Kasumi-1 (cell line): ENCODE data around the gene LHFPL2.
"Not testable (repeated sequence)": the region's sequence is repeated elsewhere in the genome, so short reads cannot be mapped to it uniquely, and the experiment has no call there.

ENCODE experiments used
- DNase-seq, 2 experiments: peaks; one replicate each; lab custom pipeline; 2025; lab: John Stamatoyannopoulos, UW

The LHFPL2 gene

DNA sequence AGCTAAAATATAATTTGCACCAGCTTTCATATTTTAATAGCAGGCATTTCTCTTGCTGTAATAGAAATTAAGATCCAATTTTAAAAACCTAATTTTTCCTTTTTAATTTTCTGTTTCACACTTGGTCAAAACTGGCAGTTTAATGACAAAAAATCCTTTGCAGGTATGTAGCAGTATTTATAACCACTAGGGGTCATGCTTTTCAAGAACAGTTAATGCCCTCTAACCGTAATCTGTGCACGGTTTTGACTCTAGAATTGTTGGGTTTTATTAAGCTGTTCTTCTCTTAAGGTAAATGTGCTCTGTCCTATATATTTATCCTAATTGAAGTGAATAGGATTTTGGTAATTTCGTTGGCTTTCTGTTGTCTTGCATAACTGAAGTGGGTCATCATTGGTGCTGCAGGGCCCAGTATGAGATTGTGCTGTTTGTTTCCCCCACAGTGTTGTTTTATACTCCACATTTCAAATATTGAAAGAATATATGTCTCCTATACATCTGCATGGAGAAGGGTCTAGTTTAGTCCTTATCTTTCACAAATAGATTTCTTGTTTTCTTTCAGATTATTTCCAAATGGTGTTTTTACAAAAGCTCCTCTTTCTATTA lies 180.7 kb downstream of the LHFPL2 start:
- DNase-seq: peak; percentile 60 to 74

DNA sequence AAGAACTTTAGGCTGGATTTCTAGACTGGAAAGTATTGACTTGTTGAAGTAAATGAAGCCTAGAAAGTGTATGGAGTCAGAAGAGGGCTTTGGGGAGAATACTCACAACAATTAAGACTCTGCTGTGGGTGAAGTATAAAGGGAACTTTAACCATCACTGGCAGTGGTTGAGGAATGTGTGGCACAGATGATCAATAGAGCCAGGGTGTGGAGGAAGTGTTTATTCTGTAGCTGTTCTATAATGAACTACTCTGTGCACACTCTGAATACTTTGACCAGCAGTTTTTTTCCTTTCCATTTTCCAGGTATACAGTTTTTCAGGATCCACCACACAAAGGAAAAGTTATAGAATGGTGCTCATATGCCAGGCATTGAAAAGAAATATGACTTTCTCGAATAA lies 181.4 kb downstream of the LHFPL2 start:
- DNase-seq: no peak

DNA sequence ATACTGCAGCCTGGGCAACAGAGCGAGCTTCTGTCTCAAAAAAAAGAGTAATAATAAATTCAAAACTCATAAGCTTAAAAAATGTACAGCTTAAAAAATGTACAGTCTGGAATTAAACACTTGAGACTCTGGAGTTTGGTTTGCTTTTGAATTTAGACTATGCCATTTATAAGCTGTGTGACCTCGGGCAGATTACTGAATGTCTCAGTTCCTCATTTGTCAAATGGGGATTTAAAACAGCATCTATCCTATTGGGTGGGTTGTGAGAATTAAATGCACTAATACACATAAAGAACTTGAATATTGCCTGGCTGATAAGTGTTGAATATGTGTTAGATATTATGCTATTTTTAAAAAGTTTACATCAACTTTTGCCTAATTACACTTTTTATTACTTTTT lies 189.7 kb downstream of the LHFPL2 start:
- DNase-seq: no peak

DNA sequence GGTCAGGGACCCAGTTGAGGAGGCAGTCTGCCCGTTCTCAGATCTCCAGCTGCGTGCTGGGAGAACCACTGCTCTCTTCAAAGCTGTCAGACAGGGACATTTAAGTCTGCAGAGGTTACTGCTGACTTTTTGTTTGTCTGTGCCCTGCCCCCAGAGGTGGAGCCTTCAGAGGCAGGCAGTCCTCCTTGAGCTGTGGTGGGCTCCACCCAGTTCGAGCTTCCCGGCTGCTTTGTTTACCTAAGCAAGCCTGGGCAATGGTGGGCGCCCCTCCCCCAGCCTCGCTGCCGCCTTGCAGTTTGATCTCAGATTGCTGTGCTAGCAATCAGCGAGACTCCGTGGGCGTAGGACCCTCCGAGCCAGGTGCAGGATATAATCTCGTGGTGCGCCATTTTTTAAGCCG lies 191.1 kb downstream of the LHFPL2 start:
- DNase-seq: not testable (repeated sequence)

DNA sequence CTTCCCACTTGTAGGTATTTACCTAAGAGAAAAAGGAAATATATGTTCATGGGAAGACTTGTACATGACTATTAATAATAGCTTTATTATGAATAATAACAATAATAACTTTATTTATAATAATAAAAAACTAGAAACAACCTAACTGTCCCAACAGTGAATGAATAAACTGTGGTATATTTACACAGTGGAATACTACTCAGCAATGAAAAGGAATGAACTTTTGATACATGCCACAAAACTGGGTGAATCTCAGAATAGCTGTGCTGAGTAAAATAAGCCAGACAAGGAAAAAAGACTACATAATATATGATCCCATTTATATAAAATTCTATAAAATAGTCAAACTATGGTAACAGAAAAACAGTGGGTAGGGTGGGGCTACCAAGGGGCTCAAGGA lies 199.5 kb downstream of the LHFPL2 start:
- no peak for DNase-seq

DNA sequence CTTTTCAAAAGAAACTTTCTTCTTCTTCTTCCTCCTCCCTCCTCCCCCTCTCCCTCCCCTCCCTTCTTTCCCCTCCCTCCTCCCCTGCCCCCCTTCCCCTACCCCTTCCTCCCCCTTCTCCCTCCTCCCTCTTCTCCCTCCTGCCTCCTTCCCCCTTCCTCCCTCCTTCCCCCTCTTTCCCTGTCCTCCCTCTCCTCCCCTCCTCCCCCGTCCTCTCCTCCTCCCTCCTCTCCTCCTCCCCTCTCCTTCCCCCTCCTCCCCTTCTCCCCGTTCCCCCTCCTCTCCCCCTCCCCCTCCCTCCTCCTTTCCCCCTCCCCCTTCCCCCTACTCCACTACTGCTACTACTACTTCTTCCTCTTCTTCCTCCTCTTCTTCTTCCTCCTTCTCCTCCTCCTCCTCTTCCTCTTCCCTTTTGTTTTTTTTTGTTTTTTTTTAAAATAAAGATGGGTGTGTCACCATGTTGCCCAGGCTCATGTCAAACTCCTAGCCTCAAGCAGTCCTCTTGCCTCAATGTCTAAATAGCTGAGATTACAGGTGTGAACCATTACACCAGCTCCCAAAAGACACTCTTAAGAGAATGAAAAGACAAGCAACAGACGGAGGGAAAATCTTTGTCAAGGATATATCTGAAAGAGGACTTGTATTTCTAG lies 200.7 kb downstream of the LHFPL2 start:
- DNase-seq: no peak
